SK-N-SH (cell line): ENCODE measurements around the gene EML5. TPM values are rescaled to one million over a fixed set of nuclear protein-coding genes. Genes with fewer than 3 reads are reported as not detected.

Experiments
- CTCF ChIA-PET: fragments of 300-600, 350-600 bp; formaldehyde crosslinking; extraction: SDS; loops from one replicate; lab custom pipeline; 2021; lab: Yijun Ruan, JAX
- POLR2A ChIA-PET: fragments of 350-600 bp; sonication (Branson Sonifier 250); formaldehyde crosslinking; extraction: SDS; loops from one replicate; lab custom pipeline; 2020; ENCODE audit warnings: antibody characterized with exemption, inconsistent platforms; lab: Yijun Ruan, JAX
- DNase-seq: peaks from one replicate; pipeline ENCODE4 v3.0.0; 2012
- H2AFZ ChIP-seq: fragments of 200-600 bp; sonication (generic); 2 replicates; pipeline ENCODE4 v1.8.1; 2016; ENCODE audit warnings: antibody characterized with exemption, mild to moderate bottlenecking, low read depth
- H3F3A ChIP-seq: fragments of 200-600 bp; sonication (generic); replicated peaks from 2 replicates; pipeline ENCODE3; 2016; ENCODE audit warnings: antibody characterized with exemption, mild to moderate bottlenecking; ENCODE audit not compliant: insufficient read depth
- H3K27ac ChIP-seq, 2 experiments: fragments of 200-500 bp in 1 of 2; fragments of 200-600 bp in 1 of 2; sonication (Bioruptor generic) in 1 of 2; sonication (generic), shearing (Covaris generic) in 1 of 2; 2 replicates each; pipeline versions ENCODE4 v1.5.1 to v1.6.1; 2014 to 2016; ENCODE audit warnings: low read depth in 2 of 2, inconsistent platforms in 1 of 2, low read length in 1 of 2, mild to moderate bottlenecking in 1 of 2, mixed read lengths in 1 of 2
- H3K27me3 ChIP-seq: fragments of 200-600 bp; sonication (generic), shearing (Covaris generic); 2 replicates; pipeline ENCODE4 v1.6.1; 2016; ENCODE audit warnings: mixed run types; ENCODE audit not compliant: insufficient read depth
- H3K36me3 ChIP-seq, 2 experiments: fragments of 200-500 bp in 1 of 2; fragments of 200-600 bp in 1 of 2; sonication (Bioruptor generic) in 1 of 2; sonication (generic) in 1 of 2; replicated peaks in 1 of 2; 2 replicates each; pipeline versions ENCODE3 to v1.5.1; 2014 to 2016; ENCODE audit warnings: low read length in 1 of 2, mild to moderate bottlenecking in 1 of 2; ENCODE audit not compliant: insufficient read depth in 2 of 2, control insufficient read depth in 1 of 2
- H3K4me1 ChIP-seq, 2 experiments: fragments of 200-500 bp in 1 of 2; fragments of 200-600 bp in 1 of 2; sonication (Bioruptor generic) in 1 of 2; sonication (generic), shearing (Covaris generic) in 1 of 2; 2 replicates each; pipeline versions ENCODE4 v1.5.1 to v1.6.1; 2014 to 2016; ENCODE audit warnings: low read depth in 1 of 2, low read length in 1 of 2, mixed run types in 1 of 2; ENCODE audit not compliant: insufficient read depth in 2 of 2, control insufficient read depth in 1 of 2
- H3K4me2 ChIP-seq: fragments of 200-600 bp; sonication (generic), shearing (Covaris generic); 2 replicates; pipeline ENCODE4 v1.6.1; 2017; ENCODE audit warnings: mixed run types
- H3K4me3 ChIP-seq, 2 experiments: fragments of 200-500 bp in 1 of 2; fragments of 200-600 bp in 1 of 2; sonication (Bioruptor generic) in 1 of 2; sonication (generic), shearing (Covaris generic) in 1 of 2; 2 replicates each; pipeline versions ENCODE4 v1.5.1 to v1.8.1; 2014 to 2016; ENCODE audit warnings: low read depth in 2 of 2, inconsistent platforms in 1 of 2, low read length in 1 of 2, mild to moderate bottlenecking in 1 of 2, mixed read lengths in 1 of 2, moderate library complexity in 1 of 2
- H3K79me2 ChIP-seq: fragments of 200-600 bp; sonication (generic); 2 replicates; pipeline ENCODE4 v1.8.1; 2017; ENCODE audit warnings: mild to moderate bottlenecking; ENCODE audit not compliant: insufficient read depth
- H3K9ac ChIP-seq: fragments of 200-600 bp; sonication (generic); 2 replicates; pipeline ENCODE4 v1.6.1; 2017; ENCODE audit warnings: mixed run types
- H3K9me2 ChIP-seq: fragments of 200-600 bp; sonication (generic); 2 replicates; pipeline ENCODE4 v1.6.1; 2017; ENCODE audit warnings: mixed run types
- H3K9me3 ChIP-seq: fragments of 200-600 bp; sonication (generic); 2 replicates; pipeline ENCODE4 v1.6.1; 2017; ENCODE audit warnings: mixed run types, mild to moderate bottlenecking, moderate library complexity
- H4K20me1 ChIP-seq: fragments of 200-600 bp; sonication (generic); 2 replicates; pipeline ENCODE4 v1.6.1; 2017; ENCODE audit warnings: mild to moderate bottlenecking, mixed run types; ENCODE audit not compliant: insufficient read depth
- CHD2 ChIP-seq: fragments of 150-350 bp; IDR thresholded peaks from 2 replicates; pipeline ENCODE4 v1.6.1; 2018; ENCODE audit warnings: low read length; ENCODE audit not compliant: partially characterized antibody
- ELF1 ChIP-seq: IDR thresholded peaks from 2 replicates; pipeline ENCODE4 v1.4.0; 2012
- FOXM1 ChIP-seq: IDR thresholded peaks from 2 replicates; pipeline ENCODE4 v1.4.0; 2012; ENCODE audit warnings: low read depth, mild to moderate bottlenecking
- JUND ChIP-seq: IDR thresholded peaks from 2 replicates; pipeline ENCODE4 v1.4.0; 2012
- MXI1 ChIP-seq: IDR thresholded peaks from 2 replicates; pipeline ENCODE4 v1.6.1; 2012; ENCODE audit warnings: mild to moderate bottlenecking, low read depth, low read length, improper control_type of control experiment
- PBX3 ChIP-seq: IDR thresholded peaks from 2 replicates; pipeline ENCODE4; 2012
- POLR2AphosphoS5 ChIP-seq: IDR thresholded peaks from 2 replicates; pipeline ENCODE4 v1.6.1; 2012; ENCODE audit warnings: low read depth, low read length
- RAD21 ChIP-seq: IDR thresholded peaks from 2 replicates; pipeline ENCODE4 v1.6.1; 2012; ENCODE audit warnings: mild to moderate bottlenecking, low read length
- RCOR1 ChIP-seq: fragments of 150-350 bp; IDR thresholded peaks from 2 replicates; pipeline ENCODE4 v1.6.1; 2017; ENCODE audit warnings: antibody characterized with exemption, low read length
- SMC3 ChIP-seq: IDR thresholded peaks from 2 replicates; pipeline ENCODE4 v1.6.1; 2012; ENCODE audit warnings: low read depth, low read length, improper control_type of control experiment
- USF1 ChIP-seq: IDR thresholded peaks from 2 replicates; pipeline ENCODE4 v1.4.0; 2012; ENCODE audit warnings: low read depth, borderline replicate concordance
- WGBS: methylation state at CpG from one replicate; pipeline ENCODE4 v1.1.6; 2017; ENCODE audit warnings: low lambda C conversion rate; 5-methylcytosine and 5-hydroxymethylcytosine counted together
- polyA plus RNA-seq, 3 experiments: library from polyadenylated mRNA; depleted of rRNA; stranded (reverse); fragments of >200 nt; gene quantifications; 2 replicates each; pipeline ENCODE4 v1.2.3, GENCODE V29; 2012
- TF ChIP-seq, protein P1 (sequence below): fragments of 150-350 bp; IDR thresholded peaks from 2 replicates; pipeline ENCODE4 v1.6.1; 2016; ENCODE audit warnings: mild to moderate bottlenecking, low read depth, low read length

EML5 gene
- polyA plus RNA-seq, 1 of the 3 experiments (the other 2 are of a cell fraction): 0.23 TPM

DNA sequence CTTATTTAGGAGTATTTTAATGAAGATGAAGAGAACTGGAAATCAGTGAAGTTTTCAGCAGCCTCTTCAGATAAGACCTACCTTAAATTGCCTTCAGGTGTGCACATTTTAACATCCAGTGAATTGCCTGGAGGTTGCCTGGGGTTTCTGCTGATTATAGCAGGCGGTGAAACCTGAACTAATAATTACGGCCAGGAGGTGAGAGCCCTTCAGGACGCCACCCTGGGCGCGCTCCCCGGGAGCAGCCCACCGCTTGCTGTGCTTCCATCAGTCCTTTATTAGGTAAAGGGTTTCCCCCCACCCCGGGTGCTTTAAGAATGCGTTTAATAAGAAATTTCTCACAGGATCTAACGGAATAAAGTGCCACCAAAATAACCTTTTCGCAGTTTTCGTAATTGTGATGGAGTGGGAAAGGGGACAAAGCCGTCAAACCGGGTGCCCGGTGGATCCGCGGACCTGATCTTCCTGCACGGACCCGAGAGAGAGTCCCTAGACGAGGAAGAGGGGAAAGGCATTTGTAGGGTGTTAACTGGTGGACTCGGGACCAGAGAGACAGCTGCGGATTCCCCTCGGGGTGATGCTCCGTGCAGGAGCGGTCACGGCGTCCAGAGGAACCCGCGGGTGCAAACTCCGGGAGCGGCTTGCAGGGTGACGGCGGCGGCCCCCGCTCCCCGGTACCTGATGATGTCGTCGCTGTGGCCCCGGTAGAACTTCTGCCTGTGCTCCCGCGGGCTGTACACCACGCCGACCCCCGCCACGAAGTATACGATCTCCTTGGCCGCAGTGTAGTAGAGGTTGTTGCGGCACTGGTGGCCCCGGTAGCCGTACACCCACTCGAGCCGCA, 902 bp downstream of the EML5 start:
- peak overlapping the region; percentile 85 for H2AFZ ChIP-seq
- H3K27me3 ChIP-seq: peaks cover 20% of the 10 kb centered on the region
- POLR2A ChIA-PET: interaction anchor here (0.9 to 8.0 kb wide), 11 partner anchors 34 to 242 kb away, joined by 3 to 92 read pairs (median 4); partner anchors contain the start of gene TTC8
- no peak overlapping the region for H3K9ac ChIP-seq
- DNase-seq: peak; percentile 43
- H3K27ac ChIP-seq: peak overlapping the region in 1 of 2 experiments; percentile 94; a peak in 2 of 4 replicates
- H3K9me2 ChIP-seq: no peaks in the 10 kb centered on the region
- peaks cover 0 to 2% of the 10 kb centered on the region in 2 experiments; a peak in 2 of 4 replicates for H3K4me1 ChIP-seq
- WGBS: 10% methylated on average over 20 of the region's 52 CpGs
- H3K9me3 ChIP-seq: no peaks in the 10 kb centered on the region
- H3K4me3 ChIP-seq: peak overlapping the region; percentile 59 to 62; a peak in 3 of 4 replicates
- no peaks in the 10 kb centered on the region for H3K36me3 ChIP-seq
- no peaks in the 10 kb centered on the region for H3K79me2 ChIP-seq
- H4K20me1 ChIP-seq: peaks cover 2% of the 10 kb centered on the region; the same call in 1 of the 2 replicates
- peak overlapping the region; percentile 82 for H3K4me2 ChIP-seq
- TF ChIP-seq RAD21 (no peak), PBX3 (no peak), POLR2AphosphoS5 (no peak), USF1 (no peak), ELF1 (no peak), CHD2 (no peak), MXI1 (no peak), SMC3 (no peak), RCOR1 (no peak), JUND (no peak)
- TF ChIP-seq, protein P1, sequence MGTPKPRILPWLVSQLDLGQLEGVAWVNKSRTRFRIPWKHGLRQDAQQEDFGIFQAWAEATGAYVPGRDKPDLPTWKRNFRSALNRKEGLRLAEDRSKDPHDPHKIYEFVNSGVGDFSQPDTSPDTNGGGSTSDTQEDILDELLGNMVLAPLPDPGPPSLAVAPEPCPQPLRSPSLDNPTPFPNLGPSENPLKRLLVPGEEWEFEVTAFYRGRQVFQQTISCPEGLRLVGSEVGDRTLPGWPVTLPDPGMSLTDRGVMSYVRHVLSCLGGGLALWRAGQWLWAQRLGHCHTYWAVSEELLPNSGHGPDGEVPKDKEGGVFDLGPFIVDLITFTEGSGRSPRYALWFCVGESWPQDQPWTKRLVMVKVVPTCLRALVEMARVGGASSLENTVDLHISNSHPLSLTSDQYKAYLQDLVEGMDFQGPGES: no peak
- CTCF ChIA-PET: interaction anchor here (0.6 to 5.1 kb wide), 25 partner anchors 21 to 249 kb away, joined by 3 to 46 read pairs (median 4); partner anchors contain the start of gene TTC8
- no peaks in the 10 kb centered on the region for H3F3A ChIP-seq

GRCh38 chr14:88791252-88791621, 1.5 kb downstream of the EML5 start:
- 20% methylated on average over 3 of the region's 3 CpGs for WGBS
- Histone ChIP-seq H3F3A (no peaks in the 10 kb centered on the region), H3K9ac (no peak overlapping the region), H2AFZ (no peak overlapping the region), H3K4me3 (peak overlapping the region in 1 of 2 experiments; percentile 59; a peak in 2 of 4 replicates), H3K27me3 (peaks cover 20% of the 10 kb centered on the region), H3K9me2 (no peaks in the 10 kb centered on the region), H3K79me2 (no peaks in the 10 kb centered on the region), H4K20me1 (peaks cover 2% of the 10 kb centered on the region; the same call in 1 of the 2 replicates), H3K9me3 (no peaks in the 10 kb centered on the region), H3K36me3 (no peaks in the 10 kb centered on the region), H3K27ac (peak overlapping the region in 1 of 2 experiments; percentile 94; a peak in 2 of 4 replicates), H3K4me1 (peaks cover 0 to 2% of the 10 kb centered on the region in 2 experiments; a peak in 2 of 4 replicates), H3K4me2 (no peak overlapping the region)
- CTCF ChIA-PET: interaction anchor here (0.7 to 5.1 kb wide), 8 partner anchors 35 to 250 kb away, joined by 3 to 46 read pairs (median 4); partner anchors contain the start of gene TTC8
- TF ChIP-seq FOXM1 (no peak), MXI1 (peak; percentile 14; the same call in 1 of the 2 replicates)
- no peak for DNase-seq
- POLR2A ChIA-PET: interaction anchor here (0.9 to 8.0 kb wide), 5 partner anchors 35 to 194 kb away, joined by 3 to 92 read pairs (median 13); partner anchors contain the start of gene TTC8
